ENCODE results near the gene GABRE.
A peak's percentile ranks its signal among the peaks of the same experiment; 100 is the strongest.

Gene GABRE

GRCh38 chrX:151975736-151976275 lies 1.3 kb upstream of the GABRE start:
- DNase-seq, result no peak
- no peaks in the 10 kb centered on the region for H3K36me3 Mint-ChIP-seq (ENCODE audit: low read depth)
- H3K4me3 Mint-ChIP-seq, result peak overlapping the region; percentile 37
- peaks cover 52% of the 10 kb centered on the region for H3K9me3 Mint-ChIP-seq
- H3K27me3 Mint-ChIP-seq (ENCODE audit: low read depth, poor library complexity), result peaks cover 44% of the 10 kb centered on the region
- H3K4me1 Mint-ChIP-seq, result peaks cover 10% of the 10 kb centered on the region
- TF ChIP-seq, protein P1, sequence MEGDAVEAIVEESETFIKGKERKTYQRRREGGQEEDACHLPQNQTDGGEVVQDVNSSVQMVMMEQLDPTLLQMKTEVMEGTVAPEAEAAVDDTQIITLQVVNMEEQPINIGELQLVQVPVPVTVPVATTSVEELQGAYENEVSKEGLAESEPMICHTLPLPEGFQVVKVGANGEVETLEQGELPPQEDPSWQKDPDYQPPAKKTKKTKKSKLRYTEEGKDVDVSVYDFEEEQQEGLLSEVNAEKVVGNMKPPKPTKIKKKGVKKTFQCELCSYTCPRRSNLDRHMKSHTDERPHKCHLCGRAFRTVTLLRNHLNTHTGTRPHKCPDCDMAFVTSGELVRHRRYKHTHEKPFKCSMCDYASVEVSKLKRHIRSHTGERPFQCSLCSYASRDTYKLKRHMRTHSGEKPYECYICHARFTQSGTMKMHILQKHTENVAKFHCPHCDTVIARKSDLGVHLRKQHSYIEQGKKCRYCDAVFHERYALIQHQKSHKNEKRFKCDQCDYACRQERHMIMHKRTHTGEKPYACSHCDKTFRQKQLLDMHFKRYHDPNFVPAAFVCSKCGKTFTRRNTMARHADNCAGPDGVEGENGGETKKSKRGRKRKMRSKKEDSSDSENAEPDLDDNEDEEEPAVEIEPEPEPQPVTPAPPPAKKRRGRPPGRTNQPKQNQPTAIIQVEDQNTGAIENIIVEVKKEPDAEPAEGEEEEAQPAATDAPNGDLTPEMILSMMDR (IDR thresholded peaks at IDR 0.05), result no peak
- no peak overlapping the region for H3K27ac Mint-ChIP-seq

DNA sequence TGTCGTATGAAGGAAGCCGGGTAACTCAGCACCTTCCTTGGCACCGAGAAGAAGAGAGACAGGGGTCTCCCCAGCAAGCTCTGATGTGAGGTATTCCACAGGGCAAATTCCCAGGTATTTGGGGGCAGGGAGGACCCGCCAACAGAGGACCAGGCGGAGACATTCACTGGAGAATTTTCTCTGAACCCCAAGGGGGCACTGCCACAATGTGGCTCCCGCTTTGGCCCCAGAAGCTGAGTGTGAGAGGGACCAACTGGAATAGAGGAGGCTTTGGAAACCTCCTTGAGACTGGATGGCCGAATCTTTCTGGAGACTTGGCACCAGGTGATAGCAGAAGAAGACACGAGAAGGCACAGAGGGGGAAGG lies 735 bp upstream of the GABRE start:
- TF ChIP-seq, protein P1 (IDR thresholded peaks at IDR 0.05), result no peak
- Mint-ChIP-seq H3K4me3 (peak overlapping the region; percentile 65), H3K27ac (no peak overlapping the region), H3K4me1 (peaks cover 10% of the 10 kb centered on the region), H3K9me3 (peaks cover 52% of the 10 kb centered on the region), H3K27me3 (ENCODE audit: low read depth, poor library complexity) (peaks cover 44% of the 10 kb centered on the region), H3K36me3 (ENCODE audit: low read depth) (no peaks in the 10 kb centered on the region)
- DNase-seq, result no peak

DNA sequence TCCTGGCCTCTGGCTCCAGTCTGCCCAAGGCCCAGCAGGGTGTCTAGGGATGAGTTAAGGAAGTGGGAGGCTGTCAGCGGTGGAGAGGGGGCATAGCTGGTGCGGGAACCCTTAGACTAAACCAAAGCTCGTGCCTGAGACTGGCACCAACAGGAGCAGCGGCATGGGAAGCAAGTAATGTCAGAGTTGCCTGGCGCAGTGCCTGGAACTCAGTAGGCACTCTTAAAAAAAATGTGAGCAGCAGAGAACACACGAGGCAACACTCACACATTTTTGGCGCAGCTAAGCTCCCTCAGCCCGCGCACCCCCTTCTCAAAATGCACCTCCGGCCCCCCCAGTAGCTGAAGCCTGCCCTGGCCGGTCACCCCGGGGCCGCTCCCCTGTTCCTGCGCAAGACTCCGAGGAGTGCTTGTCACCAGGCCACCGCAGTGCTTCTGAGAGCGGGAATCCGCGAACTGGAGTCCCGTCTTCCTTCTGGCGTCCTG lies 583 bp downstream of the GABRE start:
- peak overlapping the region; percentile 67 for H3K4me3 Mint-ChIP-seq
- H3K27me3 Mint-ChIP-seq (ENCODE audit: low read depth, poor library complexity), result peaks cover 44% of the 10 kb centered on the region
- H3K9me3 Mint-ChIP-seq, result peaks cover 59% of the 10 kb centered on the region
- peaks cover 10% of the 10 kb centered on the region for H3K4me1 Mint-ChIP-seq
- DNase-seq, result peak; percentile 14
- TF ChIP-seq, protein P1 (IDR thresholded peaks at IDR 0.05), result no peak
- no peak overlapping the region for H3K27ac Mint-ChIP-seq
- peaks cover 5% of the 10 kb centered on the region for H3K36me3 Mint-ChIP-seq (ENCODE audit: low read depth)

GRCh38 chrX:151973060-151973661 lies 1.3 kb downstream of the GABRE start:
- Mint-ChIP-seq H3K27ac (no peak overlapping the region), H3K27me3 (ENCODE audit: low read depth, poor library complexity) (peaks cover 44% of the 10 kb centered on the region)

GRCh38 chrX:151970661-151971060 lies 3.8 kb downstream of the GABRE start:
- Mint-ChIP-seq H3K4me1 (peaks cover 10% of the 10 kb centered on the region), H3K4me3 (no peak overlapping the region), H3K9me3 (peaks cover 60% of the 10 kb centered on the region), H3K36me3 (ENCODE audit: low read depth) (peaks cover 10% of the 10 kb centered on the region), H3K27ac (no peak overlapping the region), H3K27me3 (ENCODE audit: low read depth, poor library complexity) (peaks cover 30% of the 10 kb centered on the region)
- DNase-seq, result no peak
- TF ChIP-seq, protein P1 (IDR thresholded peaks at IDR 0.05), result no peak

More at GRCh38 chrX:151973060-151973661, 1.3 kb downstream of the GABRE start:
- Mint-ChIP-seq H3K4me3 (peak overlapping the region; percentile 67), H3K9me3 (peaks cover 66% of the 10 kb centered on the region), H3K36me3 (ENCODE audit: low read depth) (peaks cover 10% of the 10 kb centered on the region), H3K4me1 (peaks cover 10% of the 10 kb centered on the region)
- no peak for DNase-seq
- TF ChIP-seq, protein P1 (IDR thresholded peaks at IDR 0.05), result no peak

GRCh38 chrX:151970027-151970426 lies 4.4 kb downstream of the GABRE start:
- TF ChIP-seq, protein P1 (IDR thresholded peaks at IDR 0.05), result no peak
- Mint-ChIP-seq H3K4me3 (no peak overlapping the region), H3K9me3 (peaks cover 57% of the 10 kb centered on the region), H3K27ac (no peak overlapping the region), H3K4me1 (peaks cover 10% of the 10 kb centered on the region), H3K36me3 (ENCODE audit: low read depth) (peaks cover 10% of the 10 kb centered on the region), H3K27me3 (ENCODE audit: low read depth, poor library complexity) (peaks cover 24% of the 10 kb centered on the region)
- no peak for DNase-seq
